Astrocyte of the spinal cord (primary cell): ENCODE data around the gene UBE2G2.

Experiments used
- DNase-seq: peaks from one replicate; pipeline ENCODE4 v3.0.0; 2011; ENCODE audit warnings: low read depth, low spot score
- H3K4me3 ChIP-seq: 2 replicates; pipeline ENCODE4 v1.5.1; 2011; ENCODE audit warnings: low read depth, mild to moderate bottlenecking, low read length, moderate library complexity
- in situ Hi-C: cut with HindIII; loops from 2 replicates; pipeline ENCODE4 v1.10.0; 2017; ENCODE audit warnings: low sequenced_read_pairs
- TF ChIP-seq, protein P1 (sequence below): IDR thresholded peaks from 2 replicates; pipeline ENCODE4 v1.5.1; 2012; ENCODE audit warnings: low read depth, mild to moderate bottlenecking, low read length, inconsistent platforms

UBE2G2 gene

GRCh38 chr21:44778094-44778493, 23.5 kb downstream of the UBE2G2 start:
- TF ChIP-seq, protein P1, sequence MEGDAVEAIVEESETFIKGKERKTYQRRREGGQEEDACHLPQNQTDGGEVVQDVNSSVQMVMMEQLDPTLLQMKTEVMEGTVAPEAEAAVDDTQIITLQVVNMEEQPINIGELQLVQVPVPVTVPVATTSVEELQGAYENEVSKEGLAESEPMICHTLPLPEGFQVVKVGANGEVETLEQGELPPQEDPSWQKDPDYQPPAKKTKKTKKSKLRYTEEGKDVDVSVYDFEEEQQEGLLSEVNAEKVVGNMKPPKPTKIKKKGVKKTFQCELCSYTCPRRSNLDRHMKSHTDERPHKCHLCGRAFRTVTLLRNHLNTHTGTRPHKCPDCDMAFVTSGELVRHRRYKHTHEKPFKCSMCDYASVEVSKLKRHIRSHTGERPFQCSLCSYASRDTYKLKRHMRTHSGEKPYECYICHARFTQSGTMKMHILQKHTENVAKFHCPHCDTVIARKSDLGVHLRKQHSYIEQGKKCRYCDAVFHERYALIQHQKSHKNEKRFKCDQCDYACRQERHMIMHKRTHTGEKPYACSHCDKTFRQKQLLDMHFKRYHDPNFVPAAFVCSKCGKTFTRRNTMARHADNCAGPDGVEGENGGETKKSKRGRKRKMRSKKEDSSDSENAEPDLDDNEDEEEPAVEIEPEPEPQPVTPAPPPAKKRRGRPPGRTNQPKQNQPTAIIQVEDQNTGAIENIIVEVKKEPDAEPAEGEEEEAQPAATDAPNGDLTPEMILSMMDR, result no peak
- no peak for DNase-seq
- H3K4me3 ChIP-seq, result no peak overlapping the region
- in situ Hi-C loops, result no loop called here

- in situ Hi-C loops, result no loop called here
- TF ChIP-seq, protein P1, result no peak
- no peak overlapping the region for H3K4me3 ChIP-seq
- DNase-seq, result no peak
Observed at GRCh38 chr21:44774972-44775371, 26.6 kb downstream of the UBE2G2 start.

DNA sequence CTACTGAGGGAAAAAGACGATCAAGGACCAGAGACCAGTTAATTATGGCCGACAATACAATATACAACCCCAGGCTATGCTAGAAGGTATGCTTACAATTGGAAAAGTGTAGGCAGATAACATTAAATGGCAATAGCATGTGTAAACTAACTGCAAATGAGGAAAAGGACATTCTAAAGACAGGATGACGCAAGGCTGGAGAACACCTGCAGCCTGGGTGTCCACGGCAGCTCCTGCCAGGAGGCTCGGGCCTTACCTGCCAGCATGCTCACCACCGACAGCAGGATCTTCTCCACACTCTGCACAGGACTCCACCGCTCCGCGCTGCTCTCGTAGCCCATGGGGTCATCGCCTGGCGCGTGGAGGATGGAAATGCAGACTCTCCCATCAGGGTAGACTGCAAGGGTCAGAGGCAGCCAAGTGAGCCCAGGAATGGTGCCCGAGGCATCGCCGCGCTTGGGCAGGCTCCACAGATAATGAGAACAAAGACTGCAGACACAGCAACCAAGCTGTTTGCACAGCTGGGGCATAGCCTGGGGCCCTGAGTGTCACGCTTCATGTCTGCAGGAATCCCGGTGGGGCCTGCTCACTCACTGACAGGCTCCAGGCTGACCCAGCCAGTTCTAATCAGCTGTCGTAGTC, 28.2 kb downstream of the UBE2G2 start:
- in situ Hi-C loops, result no loop called here
- TF ChIP-seq, protein P1, result no peak
- H3K4me3 ChIP-seq, result no peak overlapping the region
- peak; percentile 4 for DNase-seq

DNA sequence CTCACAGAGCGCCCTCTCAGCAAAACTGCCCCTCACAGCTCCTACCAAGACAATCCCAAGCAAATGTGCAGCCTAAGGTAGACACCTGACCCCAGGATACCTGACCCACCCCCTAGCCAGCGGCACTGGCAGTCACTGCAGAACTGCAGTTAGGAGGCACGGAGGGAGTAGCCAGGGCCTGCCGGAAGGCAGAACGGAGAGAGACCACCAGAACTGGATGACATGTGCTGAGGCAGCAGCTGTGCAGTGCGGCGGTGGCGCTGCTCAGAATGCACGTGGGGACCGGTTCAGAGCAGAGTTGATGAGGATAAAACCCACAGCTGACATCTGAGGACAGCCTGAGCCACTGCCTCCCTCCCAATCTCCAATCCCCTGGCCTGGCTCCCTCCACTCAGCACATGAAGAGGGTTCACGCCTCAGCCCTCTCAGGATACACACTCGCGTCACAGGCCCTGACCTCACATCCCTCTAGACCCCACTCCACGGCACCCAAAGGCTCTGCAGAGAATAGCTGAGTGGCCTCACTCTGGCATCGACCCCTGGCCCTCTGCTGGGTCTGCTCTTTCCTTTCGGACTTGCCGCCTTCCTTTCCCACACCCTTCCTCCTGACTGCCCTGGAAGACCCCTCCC, 29.6 kb downstream of the UBE2G2 start:
- in situ Hi-C loops, result no loop called here
- H3K4me3 ChIP-seq, result no peak overlapping the region
- TF ChIP-seq, protein P1, result no peak
- no peak for DNase-seq

DNA sequence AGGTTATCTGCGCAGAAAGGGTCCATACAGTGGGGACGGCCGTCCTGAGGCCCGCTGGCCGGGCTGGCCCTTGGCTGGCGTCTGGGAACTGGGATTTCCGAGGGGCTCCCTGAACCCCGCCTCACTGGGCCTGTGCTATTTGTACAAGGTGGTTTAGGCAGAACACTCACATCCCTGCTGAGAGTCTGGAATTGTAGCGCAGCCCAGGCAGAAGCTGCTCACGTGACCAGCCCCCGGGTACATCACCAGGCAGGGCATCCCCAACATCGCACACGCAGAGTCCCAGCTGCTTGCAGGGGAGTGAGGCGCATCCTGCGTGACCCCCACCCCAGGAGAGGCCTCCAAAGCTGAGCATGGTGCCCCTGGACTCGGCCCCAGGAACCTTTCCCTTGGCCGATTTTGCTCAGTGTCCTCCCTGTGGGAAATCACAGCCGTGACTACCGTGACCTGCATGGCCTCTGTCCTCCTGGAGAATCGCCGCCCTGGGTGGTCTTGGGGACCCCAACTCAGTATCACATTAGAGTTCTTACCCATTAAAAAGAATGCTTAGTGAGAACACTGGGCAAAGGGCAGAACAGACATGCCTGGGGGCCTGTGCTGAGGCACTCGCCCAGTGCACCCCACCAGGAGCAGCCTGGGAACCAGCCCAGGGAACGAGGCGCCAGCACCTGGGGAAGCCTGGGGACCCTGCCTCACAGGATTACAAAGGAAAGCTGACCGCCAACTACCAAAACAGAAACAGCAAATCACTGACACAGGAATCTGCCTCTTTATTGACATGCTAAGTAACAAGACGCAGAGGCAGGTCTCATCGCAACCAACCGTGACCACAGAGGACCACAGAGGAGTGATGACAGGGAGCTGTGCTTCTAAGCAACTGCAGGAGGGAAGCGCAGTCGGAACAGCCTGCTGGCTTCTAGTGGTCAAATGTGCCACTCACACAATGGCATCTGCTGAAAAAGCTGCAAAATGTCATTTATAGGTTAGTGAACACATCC, 33.5 kb downstream of the UBE2G2 start:
- in situ Hi-C loops, result no loop called here
- H3K4me3 ChIP-seq, result no peak overlapping the region
- TF ChIP-seq, protein P1, result no peak
- DNase-seq, result no peak

DNA sequence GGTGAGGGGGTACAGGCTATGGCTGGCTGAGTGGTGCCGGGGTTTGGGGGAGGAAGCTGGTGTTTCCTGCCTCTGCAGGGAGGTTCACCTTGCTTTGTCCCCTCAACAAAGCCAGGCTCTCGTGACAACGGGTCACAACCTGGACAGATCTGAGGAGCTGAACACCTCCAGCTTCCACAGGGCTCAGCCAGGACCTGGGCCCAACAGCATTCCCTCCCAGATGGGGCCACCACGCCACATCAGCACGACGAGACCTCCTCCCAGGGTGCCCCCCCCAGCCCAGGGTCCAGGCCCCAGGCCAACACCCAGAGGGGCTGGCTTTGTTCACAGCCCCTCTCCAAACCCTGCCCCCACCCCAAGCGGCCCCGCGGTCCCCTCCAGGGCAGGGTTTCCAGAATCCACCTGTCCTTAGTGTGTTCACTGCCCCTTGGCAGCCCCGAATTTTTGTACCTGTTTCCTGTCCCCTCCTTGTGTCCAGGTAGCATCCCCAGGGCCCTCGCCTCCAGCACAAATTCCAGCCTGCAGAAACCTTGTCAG, 34.7 kb downstream of the UBE2G2 start:
- TF ChIP-seq, protein P1, result no peak
- in situ Hi-C loops, result no loop called here
- no peak for DNase-seq

More for the DNA sequence above, 34.7 kb downstream of the UBE2G2 start:
- no peak overlapping the region for H3K4me3 ChIP-seq
